GM18861 (cell line): ENCODE measurements around the gene MAP2.

Experiments
- ATAC-seq: cut with Tn5 transposase; IDR thresholded peaks from one replicate; pipeline ENCODE4 v1.9.1; 2021; ENCODE audit not compliant: unreplicated experiment

The MAP2 gene

GRCh38 chr2:209423562-209424198, at the start of gene MAP2:
Gene MAP2 (plus strand): TSS chr2:209424047. CDS start chr2:209653171, 229,124 bp downstream.
- ATAC-seq = peak; percentile 96

GRCh38 chr2:209376686-209377085, 47.2 kb upstream of the MAP2 start:
- no peak for ATAC-seq

GRCh38 chr2:209380293-209380692, 43.6 kb upstream of the MAP2 start:
- ATAC-seq = peak; percentile 100

- no peak for ATAC-seq
Measured at GRCh38 chr2:209381091-209381490, 42.8 kb upstream of the MAP2 start.

GRCh38 chr2:209382775-209383174, 41.1 kb upstream of the MAP2 start:
- no peak for ATAC-seq

GRCh38 chr2:209383212-209383611, 40.6 kb upstream of the MAP2 start:
- no peak for ATAC-seq

GRCh38 chr2:209387389-209387788, 36.5 kb upstream of the MAP2 start:
- ATAC-seq = no peak

- no peak for ATAC-seq
Measured at GRCh38 chr2:209388446-209389037, 35.3 kb upstream of the MAP2 start.

- ATAC-seq = no peak
Measured at GRCh38 chr2:209389171-209389618, 34.7 kb upstream of the MAP2 start.

GRCh38 chr2:209390839-209391238, 33.0 kb upstream of the MAP2 start:
- ATAC-seq = no peak

- ATAC-seq = no peak
Measured at GRCh38 chr2:209391776-209392401, 32.0 kb upstream of the MAP2 start.

GRCh38 chr2:209395229-209395628, 28.6 kb upstream of the MAP2 start:
- no peak for ATAC-seq

- ATAC-seq = no peak
Measured at GRCh38 chr2:209395652-209396051, 28.2 kb upstream of the MAP2 start.

- ATAC-seq = no peak
Measured at GRCh38 chr2:209398463-209398862, 25.4 kb upstream of the MAP2 start.

- no peak for ATAC-seq
Measured at GRCh38 chr2:209401788-209402187, 22.1 kb upstream of the MAP2 start.

GRCh38 chr2:209411296-209411695, 12.6 kb upstream of the MAP2 start:
- ATAC-seq = no peak

- ATAC-seq = no peak
Measured at GRCh38 chr2:209411718-209412117, 12.1 kb upstream of the MAP2 start.

GRCh38 chr2:209413311-209414014, 10.4 kb upstream of the MAP2 start:
- no peak for ATAC-seq

- no peak for ATAC-seq
Measured at GRCh38 chr2:209416913-209417312, 6.9 kb upstream of the MAP2 start.

GRCh38 chr2:209422191-209422754, 1.6 kb upstream of the MAP2 start:
- ATAC-seq = no peak

- no peak for ATAC-seq
Measured at GRCh38 chr2:209424199-209424701, 403 bp downstream of the MAP2 start.
